Stimulated activated CD8-positive, alpha-beta memory T cell treated with anti-CD3 and anti-CD28 coated beads, Interleukin-12 subunit alpha, Interleukin-12 subunit beta, amount 100 ng/mL, for 4 hours (primary cell): ENCODE measurements around the gene HK2.
"Not testable (repeated sequence)": the region's sequence is repeated elsewhere in the genome, so short reads cannot be mapped to it uniquely, and the experiment has no call there.

Source experiments
- DNase-seq: peaks from one replicate; pipeline ENCODE4 v3.0.0-alpha.2; 2020; ENCODE audit warnings: low read depth

Gene HK2

GRCh38 chr2:74834792-74835755 lies 1.1 kb downstream of the HK2 start:
- DNase-seq = peak; percentile 65

- DNase-seq = no peak
Observed at GRCh38 chr2:74835831-74836674, 2.1 kb downstream of the HK2 start.

- DNase-seq = no peak
Observed at GRCh38 chr2:74836675-74837401, 2.9 kb downstream of the HK2 start.

- DNase-seq = no peak
Observed at GRCh38 chr2:74841641-74842040, 7.7 kb downstream of the HK2 start.

- no peak for DNase-seq
Observed at GRCh38 chr2:74843433-74843832, 9.5 kb downstream of the HK2 start.

- DNase-seq = no peak
Observed at GRCh38 chr2:74843899-74844298, 10.0 kb downstream of the HK2 start.

- DNase-seq = no peak
Observed at GRCh38 chr2:74844752-74845151, 10.8 kb downstream of the HK2 start.

GRCh38 chr2:74845217-74845751 lies 11.4 kb downstream of the HK2 start:
- DNase-seq = no peak

GRCh38 chr2:74845991-74846390 lies 12.1 kb downstream of the HK2 start:
- no peak for DNase-seq

GRCh38 chr2:74846481-74846880 lies 12.6 kb downstream of the HK2 start:
- DNase-seq = no peak

GRCh38 chr2:74847070-74847858 lies 13.3 kb downstream of the HK2 start:
- no peak for DNase-seq

GRCh38 chr2:74849228-74849892 lies 15.4 kb downstream of the HK2 start:
- no peak for DNase-seq

- DNase-seq = no peak
Observed at GRCh38 chr2:74850496-74851190, 16.7 kb downstream of the HK2 start.

GRCh38 chr2:74851191-74851566 lies 17.3 kb downstream of the HK2 start:
- DNase-seq = no peak

GRCh38 chr2:74853360-74853759 lies 19.4 kb downstream of the HK2 start:
- not testable (repeated sequence) for DNase-seq

GRCh38 chr2:74854401-74854800 lies 20.5 kb downstream of the HK2 start:
- DNase-seq = no peak

- not testable (repeated sequence) for DNase-seq
Observed at GRCh38 chr2:74855114-74855707, 21.3 kb downstream of the HK2 start.

- no peak for DNase-seq
Observed at GRCh38 chr2:74856004-74856578, 22.2 kb downstream of the HK2 start.

GRCh38 chr2:74856599-74856998 lies 22.7 kb downstream of the HK2 start:
- DNase-seq = no peak
